Adipose tissue (tissue), 3 donors: ENCODE results near the gene FAS. TPM values are rescaled to one million over a fixed set of nuclear protein-coding genes. Genes with fewer than 3 reads are reported as not detected.

ENCODE experiments used
- H3K27ac ChIP-seq: one replicate; pipeline ENCODE4 v1.5.1; 2013; ENCODE audit warnings: low read depth, low read length
- WGBS, 3 donors: extraction: QIAGEN DNeasy Blood & Tissue Kit; methylation state at CpG; one replicate each; pipeline ENCODE4 v1.1.7; 2013; 5-methylcytosine and 5-hydroxymethylcytosine counted together
- polyA plus RNA-seq, 3 donors: library from polyadenylated mRNA; stranded (reverse); fragments of 200-250 nt; gene quantifications; one replicate each; pipeline ENCODE4 v1.2.3, GENCODE V29; 2013
- donor health status: healthy with polysubstance abuse.
- donor health status: Bipolar disorder and iron deficiency.
- donor health status: healthy.

FAS gene
- polyA plus RNA-seq, 3 donors: 2.2 to 20.1 (median 14.0) TPM

- WGBS, 3 donors: 44 to 61% (median 44%) methylated on average over 3 of the region's 3 CpGs
- no peak overlapping the region for H3K27ac ChIP-seq
These were observed 25.7 kb upstream of the FAS start for GRCh38 chr10:88964869-88965415.

- WGBS, 3 donors: 47 to 62% (median 60%) methylated on average over 3 of the region's 3 CpGs
- no peak overlapping the region for H3K27ac ChIP-seq
These were observed 23.8 kb upstream of the FAS start for GRCh38 chr10:88966797-88967196.

- WGBS, 3 donors: 62 to 81% (median 67%) methylated on average over 2 of the region's 2 CpGs
- no peak overlapping the region for H3K27ac ChIP-seq
These were observed 22.2 kb upstream of the FAS start for GRCh38 chr10:88968391-88968790.

- no peak overlapping the region for H3K27ac ChIP-seq
- 54 to 73% (median 59%) methylated on average over 5 of the region's 5 CpGs for WGBS, 3 donors
These were observed 19.2 kb upstream of the FAS start for GRCh38 chr10:88971221-88972061.

- no peak overlapping the region for H3K27ac ChIP-seq
- 76 to 84% (median 77%) methylated on average over 3 of the region's 3 CpGs for WGBS, 3 donors
These were observed 16.6 kb upstream of the FAS start for GRCh38 chr10:88974012-88974411.

GRCh38 chr10:88974446-88975376 lies 15.9 kb upstream of the FAS start:
- 6 to 11% (median 10%) methylated on average over 7 of the region's 7 CpGs for WGBS, 3 donors
- no peak overlapping the region for H3K27ac ChIP-seq

- WGBS, 3 donors: 49 to 58% (median 50%) methylated on average over 3 of the region's 3 CpGs
- H3K27ac ChIP-seq: no peak overlapping the region
These were observed 15.2 kb upstream of the FAS start for GRCh38 chr10:88975377-88975720.

- peak overlapping the region; percentile 66 for H3K27ac ChIP-seq
- WGBS, 3 donors: 93 to 95% (median 94%) methylated on average over 2 of the region's 2 CpGs
These were observed 12.1 kb upstream of the FAS start for GRCh38 chr10:88978463-88978862.

GRCh38 chr10:88979153-88979562 lies 11.4 kb upstream of the FAS start:
- WGBS, 3 donors: 23 to 64% (median 31%) methylated on average over 5 of the region's 5 CpGs

GRCh38 chr10:88979603-88980002 lies 11.0 kb upstream of the FAS start:
- no peak overlapping the region for H3K27ac ChIP-seq
- WGBS, 3 donors: 82 to 84% (median 82%) methylated on average over 4 of the region's 4 CpGs

More at GRCh38 chr10:88979153-88979562, 11.4 kb upstream of the FAS start:
- no peak overlapping the region for H3K27ac ChIP-seq

GRCh38 chr10:88980247-88980646 lies 10.4 kb upstream of the FAS start:
- no peak overlapping the region for H3K27ac ChIP-seq
- 62 to 74% (median 64%) methylated on average over 4 of the region's 4 CpGs for WGBS, 3 donors

- WGBS, 3 donors: 64 to 76% (median 69%) methylated on average over 4 of the region's 4 CpGs
- H3K27ac ChIP-seq: peak overlapping the region; percentile 54
These were observed 9.8 kb upstream of the FAS start for GRCh38 chr10:88980800-88981199.

GRCh38 chr10:88981435-88981834 lies 9.2 kb upstream of the FAS start:
- no peak overlapping the region for H3K27ac ChIP-seq
- 78 to 88% (median 83%) methylated on average over 5 of the region's 5 CpGs for WGBS, 3 donors

GRCh38 chr10:88982366-88982765 lies 8.2 kb upstream of the FAS start:
- WGBS, 3 donors: 70 to 79% (median 76%) methylated on average over 2 of the region's 2 CpGs
- no peak overlapping the region for H3K27ac ChIP-seq

GRCh38 chr10:88983206-88983605 lies 7.4 kb upstream of the FAS start:
- 14 to 60% (median 53%) methylated on average over 2 of the region's 2 CpGs for WGBS, 3 donors
- H3K27ac ChIP-seq: no peak overlapping the region

GRCh38 chr10:88983939-88984338 lies 6.7 kb upstream of the FAS start:
- WGBS, 3 donors: 39 to 54% (median 44%) methylated on average over 1 of the region's 1 CpG
- H3K27ac ChIP-seq: no peak overlapping the region

- H3K27ac ChIP-seq: no peak overlapping the region
These were observed 6.1 kb upstream of the FAS start for GRCh38 chr10:88984525-88984924.

GRCh38 chr10:88986549-88987242 lies 3.9 kb upstream of the FAS start:
- no peak overlapping the region for H3K27ac ChIP-seq
- 13 to 27% (median 25%) methylated on average over 2 of the region's 2 CpGs for WGBS, 3 donors
